NCI-H1092 (cell line): ENCODE measurements around the gene PLEKHG2.
"Not testable (repeated sequence)": the region's sequence is repeated elsewhere in the genome, so short reads cannot be mapped to it uniquely, and the experiment has no call there.

Source experiments
- DNase-seq: peaks from one replicate; lab custom pipeline; 2025; lab: John Stamatoyannopoulos, UW

Gene PLEKHG2

GRCh38 chr19:39412100-39412866 lies at the start of gene PLEKHG2:
TSS of gene PLEKHG2 (plus strand) at chr19:39412669. CDS start at chr19:39414087, 1,418 bp downstream.
- peak; percentile 95 for DNase-seq

- DNase-seq, result no peak
Observed at GRCh38 chr19:39362682-39363657, 49.5 kb upstream of the PLEKHG2 start.

GRCh38 chr19:39363901-39364457 lies 48.5 kb upstream of the PLEKHG2 start:
- no peak for DNase-seq

- DNase-seq, result no peak
Observed at GRCh38 chr19:39365531-39365930, 46.9 kb upstream of the PLEKHG2 start.

GRCh38 chr19:39369200-39369599 lies 43.3 kb upstream of the PLEKHG2 start:
- DNase-seq, result no peak

GRCh38 chr19:39370735-39371134 lies 41.7 kb upstream of the PLEKHG2 start:
- DNase-seq, result no peak

- DNase-seq, result no peak
Observed at GRCh38 chr19:39372047-39372802, 40.2 kb upstream of the PLEKHG2 start.

- no peak for DNase-seq
Observed at GRCh38 chr19:39372941-39373340, 39.5 kb upstream of the PLEKHG2 start.

- DNase-seq, result no peak
Observed at GRCh38 chr19:39375929-39376328, 36.5 kb upstream of the PLEKHG2 start.

- no peak for DNase-seq
Observed at GRCh38 chr19:39377373-39378362, 34.8 kb upstream of the PLEKHG2 start.

- not testable (repeated sequence) for DNase-seq
Observed at GRCh38 chr19:39379366-39379765, 33.1 kb upstream of the PLEKHG2 start.

GRCh38 chr19:39379865-39380396 lies 32.5 kb upstream of the PLEKHG2 start:
- DNase-seq, result no peak

GRCh38 chr19:39380521-39381502 lies 31.7 kb upstream of the PLEKHG2 start:
- DNase-seq, result no peak

GRCh38 chr19:39381910-39382611 lies 30.4 kb upstream of the PLEKHG2 start:
- DNase-seq, result no peak

- DNase-seq, result no peak
Observed at GRCh38 chr19:39382991-39383828, 29.3 kb upstream of the PLEKHG2 start.

GRCh38 chr19:39384839-39385568 lies 27.5 kb upstream of the PLEKHG2 start:
- DNase-seq, result no peak
